GM19324 (cell line): Measurements from ENCODE around the gene ATP2B2.

Experiments used
- ATAC-seq: cut with Tn5 transposase; IDR thresholded peaks from one replicate; pipeline ENCODE4 v1.9.1; 2021; ENCODE audit warnings: mild to moderate bottlenecking, moderate library complexity; ENCODE audit not compliant: unreplicated experiment, low FRiP score

Gene ATP2B2

GRCh38 chr3:10455545-10455914 is 49.9 kb downstream of the ATP2B2 start:
- ATAC-seq, result no peak

- ATAC-seq, result no peak
These were observed 50.4 kb downstream of the ATP2B2 start for GRCh38 chr3:10454907-10455544.

- ATAC-seq, result no peak
These were observed 51.8 kb downstream of the ATP2B2 start for GRCh38 chr3:10453431-10454163.

- ATAC-seq, result no peak
These were observed 54.6 kb downstream of the ATP2B2 start for GRCh38 chr3:10450494-10451440.

GRCh38 chr3:10449436-10449835 is 56.0 kb downstream of the ATP2B2 start:
- ATAC-seq, result no peak

- no peak for ATAC-seq
These were observed 56.8 kb downstream of the ATP2B2 start for GRCh38 chr3:10448544-10448943.

- ATAC-seq, result no peak
These were observed 57.7 kb downstream of the ATP2B2 start for GRCh38 chr3:10447527-10448260.

- ATAC-seq, result no peak
These were observed 58.3 kb downstream of the ATP2B2 start for GRCh38 chr3:10447110-10447509.

- no peak for ATAC-seq
These were observed 59.7 kb downstream of the ATP2B2 start for GRCh38 chr3:10445561-10446175.

GRCh38 chr3:10444511-10444910 is 60.9 kb downstream of the ATP2B2 start:
- no peak for ATAC-seq

- ATAC-seq, result no peak
These were observed 61.3 kb downstream of the ATP2B2 start for GRCh38 chr3:10444110-10444429.

GRCh38 chr3:10443272-10444109 is 61.9 kb downstream of the ATP2B2 start:
- no peak for ATAC-seq

GRCh38 chr3:10442151-10442795 is 63.1 kb downstream of the ATP2B2 start:
- no peak for ATAC-seq

GRCh38 chr3:10440684-10441083 is 64.7 kb downstream of the ATP2B2 start:
- ATAC-seq, result no peak

GRCh38 chr3:10438902-10439610 is 66.3 kb downstream of the ATP2B2 start:
- no peak for ATAC-seq

GRCh38 chr3:10437995-10438901 is 67.1 kb downstream of the ATP2B2 start:
- ATAC-seq, result no peak

- ATAC-seq, result no peak
These were observed 68.0 kb downstream of the ATP2B2 start for GRCh38 chr3:10437272-10437994.
